HG02678 (cell line): ENCODE measurements around the gene NUDT14.

ENCODE experiments used
- ATAC-seq: cut with Tn5 transposase; IDR thresholded peaks from one replicate; pipeline ENCODE4 v1.9.1; 2021; ENCODE audit warnings: mild to moderate bottlenecking, moderate library complexity; ENCODE audit not compliant: unreplicated experiment

Gene NUDT14

DNA sequence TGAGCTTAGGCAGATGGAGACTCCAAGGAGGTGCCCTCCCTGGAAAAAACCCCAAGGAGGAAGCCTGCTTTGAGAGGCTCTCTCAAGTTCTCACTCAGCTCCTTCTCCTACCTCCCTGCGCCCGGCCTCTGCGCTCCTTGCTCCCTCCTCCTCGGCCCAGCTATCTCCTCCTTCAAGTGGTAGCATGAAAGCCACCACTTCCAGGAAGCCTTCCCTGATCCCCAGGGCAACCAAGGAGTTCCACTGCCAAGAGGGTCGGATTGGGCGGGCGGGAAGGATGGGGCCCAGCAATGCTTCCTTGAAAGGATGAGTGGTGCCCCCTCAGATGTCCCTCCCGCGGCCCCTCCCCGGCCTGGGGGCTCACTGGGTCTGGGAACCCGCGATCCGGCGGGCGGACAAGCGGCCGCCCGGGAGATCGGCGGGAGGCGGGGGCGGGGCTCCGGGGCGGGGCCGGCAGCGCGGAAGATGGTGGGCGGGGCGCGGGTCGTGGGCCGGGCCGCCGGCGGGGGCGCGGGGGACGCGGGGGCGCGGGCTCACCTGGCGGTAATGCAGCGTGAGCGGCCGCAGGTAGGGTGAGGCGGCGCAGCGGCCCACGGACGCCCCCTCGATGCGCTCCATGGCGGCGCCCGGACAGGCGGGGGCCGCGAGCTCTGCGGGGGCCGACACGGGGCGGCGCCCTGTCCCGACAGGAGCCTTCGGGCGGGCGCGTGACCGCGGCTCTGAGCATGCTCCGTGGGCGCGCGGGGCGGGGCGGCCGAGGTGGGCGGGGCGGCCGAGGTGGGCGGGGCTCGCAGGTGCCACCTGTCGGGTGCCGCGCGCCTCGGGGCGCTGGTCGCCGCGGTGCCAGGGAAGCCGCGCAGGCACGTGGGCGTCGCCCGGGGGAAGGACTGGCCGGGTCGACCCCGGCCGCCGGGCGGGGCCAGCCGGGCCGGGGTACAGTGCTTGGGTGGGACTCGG is at the start of gene NUDT14:
Gene NUDT14 (minus strand): TSS at position 721 of the 957 bp plus-strand sequence. CDS start 103 bp downstream, at position 618.
- peak; percentile 66 for ATAC-seq

DNA sequence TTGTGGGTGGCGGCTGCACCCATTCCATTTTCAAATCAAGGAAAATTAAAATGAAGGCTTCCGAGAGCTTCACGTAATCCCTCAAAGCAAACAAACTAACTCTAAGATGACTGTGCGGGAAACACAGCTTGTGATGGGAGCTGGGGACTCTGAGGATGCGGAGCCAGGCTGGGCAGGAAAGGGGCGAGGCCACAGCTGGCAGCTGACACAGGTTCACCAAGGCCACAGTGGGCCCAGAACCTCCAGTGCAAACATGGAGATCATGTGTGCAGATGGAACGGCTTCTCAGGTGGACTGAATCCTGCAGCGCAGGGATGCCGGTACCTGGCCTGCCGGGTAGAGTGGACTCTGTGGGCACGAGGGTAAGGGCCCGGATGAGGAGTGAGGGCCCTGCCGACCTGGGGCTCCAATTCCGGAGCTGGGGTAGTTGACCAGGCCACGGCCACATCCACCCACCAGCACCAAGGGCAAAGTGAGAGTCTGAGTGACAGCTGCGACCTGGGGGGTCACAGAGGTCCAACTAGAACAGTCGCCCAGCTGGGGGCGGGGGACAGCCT is 48.1 kb upstream of the NUDT14 start:
- ATAC-seq, result no peak

- no peak for ATAC-seq
Observed at GRCh38 chr14:105228562-105228961, 47.5 kb upstream of the NUDT14 start.

- no peak for ATAC-seq
Observed at GRCh38 chr14:105227346-105227745, 46.2 kb upstream of the NUDT14 start.

DNA sequence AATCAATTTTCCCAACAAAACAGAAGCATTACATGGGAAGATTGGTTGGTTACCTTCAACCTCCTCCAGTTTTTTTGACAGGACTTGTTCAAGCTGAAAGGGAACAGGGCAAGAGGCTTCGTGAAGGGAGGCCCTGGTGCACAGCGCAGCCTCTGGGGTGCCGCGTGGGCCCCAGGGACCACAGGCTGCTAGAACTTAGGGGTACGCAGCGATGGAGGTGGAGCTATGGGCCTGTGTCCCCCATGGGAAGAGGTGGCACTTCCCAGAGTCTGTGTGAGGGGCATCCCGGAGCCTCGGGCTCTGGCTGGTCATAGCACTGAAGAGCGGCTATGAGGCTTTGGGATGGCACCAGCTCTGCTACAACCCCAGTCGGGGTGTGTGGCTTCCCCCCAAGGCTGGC is 45.1 kb upstream of the NUDT14 start:
- no peak for ATAC-seq

- no peak for ATAC-seq
Observed at GRCh38 chr14:105224845-105225570, 43.9 kb upstream of the NUDT14 start.

- no peak for ATAC-seq
Observed at GRCh38 chr14:105223770-105224544, 42.8 kb upstream of the NUDT14 start.

- no peak for ATAC-seq
Observed at GRCh38 chr14:105223260-105223659, 42.1 kb upstream of the NUDT14 start.

GRCh38 chr14:105221598-105222178 is 40.6 kb upstream of the NUDT14 start:
- ATAC-seq, result no peak

- no peak for ATAC-seq
Observed at GRCh38 chr14:105220699-105221597, 39.8 kb upstream of the NUDT14 start.

GRCh38 chr14:105219753-105220152 is 38.6 kb upstream of the NUDT14 start:
- no peak for ATAC-seq

- ATAC-seq, result no peak
Observed at GRCh38 chr14:105219043-105219612, 38.0 kb upstream of the NUDT14 start.

DNA sequence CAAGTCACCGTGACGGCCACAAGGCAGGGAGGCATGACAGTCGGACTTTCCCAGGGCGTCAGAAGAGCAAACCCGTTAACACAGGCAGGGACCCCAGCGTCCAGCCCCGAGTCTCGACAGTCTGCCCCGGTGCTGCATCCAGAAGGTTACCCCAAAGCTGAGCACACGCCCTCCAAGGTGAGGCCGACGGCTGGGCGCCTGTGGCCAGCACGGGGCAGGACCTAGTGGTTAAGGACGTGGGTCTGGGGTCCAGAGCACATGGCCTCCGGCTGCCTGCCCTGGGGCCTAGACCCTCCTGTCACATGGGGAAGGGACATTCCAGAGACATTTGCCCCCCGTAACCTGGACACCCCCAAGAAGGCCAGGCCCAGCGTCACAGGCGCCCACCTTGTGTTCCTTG is 37.5 kb upstream of the NUDT14 start:
- ATAC-seq, result no peak

- ATAC-seq, result no peak
Observed at GRCh38 chr14:105217774-105218173, 36.7 kb upstream of the NUDT14 start.

GRCh38 chr14:105216490-105217247 is 35.6 kb upstream of the NUDT14 start:
- no peak for ATAC-seq

DNA sequence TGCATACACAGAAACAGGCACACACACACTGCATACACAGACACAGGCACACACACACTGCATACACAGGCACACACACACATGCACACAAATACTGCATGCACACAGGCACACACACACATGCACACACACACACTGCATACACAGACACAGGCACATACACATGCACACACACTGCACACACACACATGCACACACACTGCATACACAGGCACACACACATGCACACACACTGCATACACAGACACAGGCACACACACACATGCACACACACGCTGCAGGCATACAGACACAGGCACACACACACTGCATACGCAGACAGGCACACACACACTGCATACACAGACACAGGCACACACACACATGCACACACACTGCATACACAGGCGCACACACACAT is 34.5 kb upstream of the NUDT14 start:
- no peak for ATAC-seq

DNA sequence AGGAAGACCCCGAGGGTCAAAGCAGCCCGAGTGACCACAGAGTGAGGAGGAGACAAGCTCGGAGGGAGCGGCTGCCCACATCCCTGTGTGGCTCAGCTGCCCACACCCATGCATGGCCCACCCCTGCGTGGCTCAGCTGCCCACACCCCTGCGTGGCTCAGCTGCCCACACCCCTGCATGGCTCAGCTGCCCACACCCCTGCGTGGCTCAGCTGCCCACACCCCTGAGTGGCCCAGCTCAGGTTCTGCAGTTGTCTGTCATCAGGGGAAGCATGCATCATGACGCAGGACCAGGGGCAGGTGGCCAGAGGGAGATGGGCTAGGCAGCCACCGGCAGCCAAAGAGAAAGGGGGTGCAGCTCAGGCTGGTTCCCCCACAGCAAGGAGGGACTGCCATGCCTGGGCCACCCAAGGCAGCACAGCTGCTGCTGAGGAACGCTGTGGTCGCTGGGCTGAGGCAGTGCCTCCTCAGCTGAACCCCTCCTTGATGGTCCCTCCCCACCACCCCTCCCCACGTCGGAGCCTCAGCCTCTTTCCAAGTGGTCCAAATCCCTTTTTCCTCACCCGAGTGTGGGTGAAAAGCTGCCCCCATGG is 33.3 kb upstream of the NUDT14 start:
- ATAC-seq, result no peak

GRCh38 chr14:105213361-105213760 is 32.2 kb upstream of the NUDT14 start:
- ATAC-seq, result no peak
